SH-SY5Y (cell line): ENCODE results near the gene SLC2A13.

ENCODE experiments used
- GATA2 ChIP-seq: IDR thresholded peaks from 2 replicates; pipeline ENCODE4 v1.6.1; 2011; ENCODE audit warnings: mild to moderate bottlenecking, low read depth, low read length
- GATA3 ChIP-seq: IDR thresholded peaks from 2 replicates; pipeline ENCODE4 v1.6.1; 2011; ENCODE audit warnings: low read depth, mild to moderate bottlenecking, low read length, moderate library complexity

- TF ChIP-seq GATA2 (no peak), GATA3 (no peak)
These were observed 147.5 kb downstream of the SLC2A13 start for GRCh38 chr12:39958377-39958776.
